Measurements from ENCODE around the gene CHN2.

CHN2 gene

DNA sequence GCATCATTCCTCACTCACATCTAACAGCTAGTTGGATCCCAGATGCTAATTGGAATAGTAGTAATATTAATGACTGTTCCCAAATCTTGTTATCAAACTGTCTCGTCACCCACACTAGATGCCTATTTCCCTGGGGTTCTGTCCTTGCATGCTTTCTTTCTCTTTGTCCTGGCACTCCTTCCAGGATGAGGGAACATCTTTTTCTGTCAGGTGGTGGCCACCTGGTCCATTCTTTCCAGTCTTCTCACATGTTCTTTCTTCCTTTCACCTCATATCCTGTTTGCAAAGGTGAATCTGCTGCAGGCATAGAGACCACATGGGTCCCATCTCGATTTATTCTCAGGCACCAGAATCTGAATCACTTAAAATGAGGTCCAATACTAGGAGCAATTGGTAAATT is 126.0 kb downstream of the CHN2 start:
- H3K9ac ChIP-seq (ENCODE audit: low read length): no peak overlapping the region
- H2AFZ ChIP-seq (ENCODE audit: low read depth, low read length, severe bottlenecking): no peak overlapping the region
- no peaks in the 10 kb centered on the region for H3K27me3 ChIP-seq (ENCODE audit: low read length)
- no peaks in the 10 kb centered on the region for H3F3A ChIP-seq (ENCODE audit: insufficient read depth)
- no peaks in the 10 kb centered on the region for H3K79me2 ChIP-seq (ENCODE audit: insufficient read depth, low read length)
- no peaks in the 10 kb centered on the region for H4K20me1 ChIP-seq (ENCODE audit: low read depth, low read length)
- no peaks in the 10 kb centered on the region for H3K36me3 ChIP-seq (ENCODE audit: low read length)
- TF ChIP-seq, protein P1, sequence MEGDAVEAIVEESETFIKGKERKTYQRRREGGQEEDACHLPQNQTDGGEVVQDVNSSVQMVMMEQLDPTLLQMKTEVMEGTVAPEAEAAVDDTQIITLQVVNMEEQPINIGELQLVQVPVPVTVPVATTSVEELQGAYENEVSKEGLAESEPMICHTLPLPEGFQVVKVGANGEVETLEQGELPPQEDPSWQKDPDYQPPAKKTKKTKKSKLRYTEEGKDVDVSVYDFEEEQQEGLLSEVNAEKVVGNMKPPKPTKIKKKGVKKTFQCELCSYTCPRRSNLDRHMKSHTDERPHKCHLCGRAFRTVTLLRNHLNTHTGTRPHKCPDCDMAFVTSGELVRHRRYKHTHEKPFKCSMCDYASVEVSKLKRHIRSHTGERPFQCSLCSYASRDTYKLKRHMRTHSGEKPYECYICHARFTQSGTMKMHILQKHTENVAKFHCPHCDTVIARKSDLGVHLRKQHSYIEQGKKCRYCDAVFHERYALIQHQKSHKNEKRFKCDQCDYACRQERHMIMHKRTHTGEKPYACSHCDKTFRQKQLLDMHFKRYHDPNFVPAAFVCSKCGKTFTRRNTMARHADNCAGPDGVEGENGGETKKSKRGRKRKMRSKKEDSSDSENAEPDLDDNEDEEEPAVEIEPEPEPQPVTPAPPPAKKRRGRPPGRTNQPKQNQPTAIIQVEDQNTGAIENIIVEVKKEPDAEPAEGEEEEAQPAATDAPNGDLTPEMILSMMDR (IDR thresholded peaks at IDR 0.05; ENCODE audit: insufficient read depth, low read length, poor library complexity, severe bottlenecking): no peak
- TF ChIP-seq EZH2phosphoT487 (conservative IDR thresholded peaks at IDR 0.05; ENCODE audit: low read length): no peak
- H3K27ac ChIP-seq (ENCODE audit: low read depth, low read length): peak overlapping the region; percentile 56
- H3K4me3 ChIP-seq (ENCODE audit: insufficient read depth, low read length, poor library complexity, severe bottlenecking): no peak overlapping the region
- H3K4me2 ChIP-seq (ENCODE audit: low read depth, low read length, poor library complexity, severe bottlenecking): peak overlapping the region; percentile 45
- no peaks in the 10 kb centered on the region for H3K9me2 ChIP-seq (replicated peaks; ENCODE audit: insufficient read depth, low read length)
- H3K9me3 ChIP-seq (ENCODE audit: insufficient read depth, low read length): no peaks in the 10 kb centered on the region

DNA sequence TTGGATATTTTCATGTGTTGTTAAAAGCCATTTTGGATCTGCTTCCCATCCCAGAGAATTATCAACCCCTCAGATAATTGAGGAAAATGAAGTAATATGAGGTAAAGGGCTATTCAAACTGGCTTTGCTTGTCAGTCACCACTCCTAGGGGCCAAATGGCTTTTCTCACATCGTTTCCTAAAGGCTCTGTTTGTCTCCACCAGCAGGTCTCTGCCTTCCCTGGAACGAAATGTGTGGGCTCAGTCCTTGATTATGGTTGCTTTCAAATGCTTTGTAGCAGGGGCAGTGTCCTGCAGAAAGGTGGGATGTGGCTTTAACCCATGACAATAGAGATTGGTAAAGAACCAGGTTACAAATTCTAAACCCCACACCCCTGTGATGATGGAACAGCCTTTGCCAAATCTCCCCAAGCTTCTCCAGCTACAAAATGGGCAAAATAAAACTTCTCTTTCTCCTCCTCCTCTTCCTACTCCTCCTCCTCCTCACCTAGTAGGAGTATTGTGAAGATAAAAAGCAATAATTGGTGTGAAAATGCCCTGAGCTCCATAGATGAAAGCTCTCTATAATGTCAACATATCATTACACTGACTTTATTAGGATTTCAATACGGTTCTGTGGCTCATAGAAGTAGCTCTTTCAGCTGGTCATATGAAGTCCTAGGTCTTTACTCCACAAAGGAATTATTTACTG is 127.6 kb downstream of the CHN2 start:
- Histone ChIP-seq H3K4me3 (ENCODE audit: insufficient read depth, low read length, poor library complexity, severe bottlenecking) (no peak overlapping the region), H3K27me3 (ENCODE audit: low read length) (no peaks in the 10 kb centered on the region), H3K4me2 (ENCODE audit: low read depth, low read length, poor library complexity, severe bottlenecking) (no peak overlapping the region), H3K27ac (ENCODE audit: low read depth, low read length) (no peak overlapping the region), H3K9me3 (ENCODE audit: insufficient read depth, low read length) (no peaks in the 10 kb centered on the region), H2AFZ (ENCODE audit: low read depth, low read length, severe bottlenecking) (no peak overlapping the region), H3K79me2 (ENCODE audit: insufficient read depth, low read length) (no peaks in the 10 kb centered on the region), H3K9me2 (replicated peaks; ENCODE audit: insufficient read depth, low read length) (no peaks in the 10 kb centered on the region), H4K20me1 (ENCODE audit: low read depth, low read length) (no peaks in the 10 kb centered on the region), H3K36me3 (ENCODE audit: low read length) (no peaks in the 10 kb centered on the region), H3F3A (ENCODE audit: insufficient read depth) (no peaks in the 10 kb centered on the region), H3K9ac (ENCODE audit: low read length) (no peak overlapping the region)
- no peak for TF ChIP-seq EZH2phosphoT487 (conservative IDR thresholded peaks at IDR 0.05; ENCODE audit: low read length)

DNA sequence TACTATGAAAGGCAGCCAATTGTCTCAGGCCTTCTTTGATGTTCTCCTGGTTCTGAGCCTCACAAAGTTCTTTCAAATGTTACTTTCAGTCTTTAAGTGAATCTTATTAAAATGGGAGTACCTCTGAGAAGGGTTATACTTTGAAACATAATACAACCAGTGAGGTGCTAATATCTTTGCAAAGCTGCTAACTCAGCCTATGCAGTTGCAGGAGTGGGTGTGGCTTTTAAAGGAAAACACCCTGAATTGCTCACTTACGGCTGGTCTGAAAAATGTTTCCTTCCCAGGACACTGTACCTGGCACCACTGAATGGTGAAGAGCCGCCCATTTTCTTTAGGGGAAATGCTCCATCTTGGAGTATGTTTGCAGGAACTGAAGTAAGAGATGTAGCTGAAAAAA is 130.9 kb downstream of the CHN2 start:
- no peaks in the 10 kb centered on the region for H3K9me3 ChIP-seq (ENCODE audit: insufficient read depth, low read length)
- H3K79me2 ChIP-seq (ENCODE audit: insufficient read depth, low read length): no peaks in the 10 kb centered on the region
- no peaks in the 10 kb centered on the region for H3F3A ChIP-seq (ENCODE audit: insufficient read depth)
- H3K36me3 ChIP-seq (ENCODE audit: low read length): no peaks in the 10 kb centered on the region
- no peak overlapping the region for H3K4me3 ChIP-seq (ENCODE audit: insufficient read depth, low read length, poor library complexity, severe bottlenecking)
- no peaks in the 10 kb centered on the region for H3K9me2 ChIP-seq (replicated peaks; ENCODE audit: insufficient read depth, low read length)
- H4K20me1 ChIP-seq (ENCODE audit: low read depth, low read length): no peaks in the 10 kb centered on the region
- H2AFZ ChIP-seq (ENCODE audit: low read depth, low read length, severe bottlenecking): no peak overlapping the region
- H3K9ac ChIP-seq (ENCODE audit: low read length): no peak overlapping the region
- TF ChIP-seq, protein P1 (IDR thresholded peaks at IDR 0.05; ENCODE audit: insufficient read depth, low read length, poor library complexity, severe bottlenecking): no peak
- no peak for TF ChIP-seq EZH2phosphoT487 (conservative IDR thresholded peaks at IDR 0.05; ENCODE audit: low read length)
- no peaks in the 10 kb centered on the region for H3K27me3 ChIP-seq (ENCODE audit: low read length)
- H3K4me2 ChIP-seq (ENCODE audit: low read depth, low read length, poor library complexity, severe bottlenecking): no peak overlapping the region
- H3K27ac ChIP-seq (ENCODE audit: low read depth, low read length): no peak overlapping the region

DNA sequence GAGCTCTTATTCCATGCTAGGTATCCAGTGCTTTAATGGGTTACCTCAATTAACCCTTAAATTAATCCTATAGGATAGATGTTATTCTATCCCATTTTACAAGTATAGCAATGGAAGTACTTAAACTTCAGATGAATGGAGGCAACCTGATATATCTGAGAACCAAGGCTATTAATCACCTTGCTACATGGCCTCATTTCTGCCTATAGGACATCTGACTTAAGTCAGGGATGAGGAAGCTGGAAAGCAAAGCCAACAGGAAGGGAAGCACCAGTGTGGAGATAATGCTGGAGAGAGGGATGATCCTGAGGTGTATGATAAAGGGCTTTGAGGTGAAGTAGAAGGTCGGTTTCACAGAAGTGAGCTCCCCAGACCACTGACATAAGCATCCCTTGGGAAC is 132.3 kb downstream of the CHN2 start:
- Histone ChIP-seq H4K20me1 (ENCODE audit: low read depth, low read length) (no peaks in the 10 kb centered on the region), H3K27me3 (ENCODE audit: low read length) (no peaks in the 10 kb centered on the region), H3K27ac (ENCODE audit: low read depth, low read length) (no peak overlapping the region), H3K9ac (ENCODE audit: low read length) (no peak overlapping the region), H3K9me2 (replicated peaks; ENCODE audit: insufficient read depth, low read length) (no peaks in the 10 kb centered on the region), H3K36me3 (ENCODE audit: low read length) (no peaks in the 10 kb centered on the region), H2AFZ (ENCODE audit: low read depth, low read length, severe bottlenecking) (no peak overlapping the region), H3K4me2 (ENCODE audit: low read depth, low read length, poor library complexity, severe bottlenecking) (no peak overlapping the region), H3K4me3 (ENCODE audit: insufficient read depth, low read length, poor library complexity, severe bottlenecking) (no peak overlapping the region), H3K79me2 (ENCODE audit: insufficient read depth, low read length) (no peaks in the 10 kb centered on the region), H3F3A (ENCODE audit: insufficient read depth) (no peaks in the 10 kb centered on the region), H3K9me3 (ENCODE audit: insufficient read depth, low read length) (no peaks in the 10 kb centered on the region)
- TF ChIP-seq EZH2phosphoT487 (conservative IDR thresholded peaks at IDR 0.05; ENCODE audit: low read length): no peak
- TF ChIP-seq, protein P1 (IDR thresholded peaks at IDR 0.05; ENCODE audit: insufficient read depth, low read length, poor library complexity, severe bottlenecking): no peak
